K562 (cell line): ENCODE data around the gene MADD. TPM values are rescaled to one million over a fixed set of nuclear protein-coding genes. Genes with fewer than 3 reads are reported as not detected.

Experiments used
- BCL6 ChIP-seq: fragments of 250-450 bp; sonication (Bioruptor Pico); IDR thresholded peaks from 2 replicates; pipeline ENCODE4 v1.4.0; 2020
- CC2D1A ChIP-seq: fragments of 450-650 bp; IDR thresholded peaks from 2 replicates; pipeline ENCODE4 v1.6.1; 2017; ENCODE audit warnings: mild to moderate bottlenecking
- E2F5 ChIP-seq: sonication (generic); formaldehyde crosslinking; IDR thresholded peaks from 2 replicates; pipeline ENCODE4 v1.8.0; 2022; ENCODE audit warnings: mild to moderate bottlenecking, missing genetic modification reagents
- ESRRA ChIP-seq: fragments of 450-650 bp; IDR thresholded peaks from 2 replicates; pipeline ENCODE4 v1.6.1; 2014; ENCODE audit warnings: low read depth, mild to moderate bottlenecking, moderate library complexity, borderline replicate concordance
- FOXA1 ChIP-seq: fragments of 450-650 bp; IDR thresholded peaks from 2 replicates; pipeline ENCODE4 v1.6.1; 2016; ENCODE audit warnings: mild to moderate bottlenecking, borderline replicate concordance
- GATAD2B ChIP-seq: fragments of 450-650 bp; IDR thresholded peaks from 2 replicates; pipeline ENCODE4 v1.6.1; 2017; ENCODE audit warnings: mild to moderate bottlenecking, borderline replicate concordance
- ILK ChIP-seq: fragments of 450-650 bp; IDR thresholded peaks from 2 replicates; pipeline ENCODE4 v1.6.1; 2016; ENCODE audit warnings: missing genetic modification characterization, low read depth, mild to moderate bottlenecking, missing compliant biosample characterization, moderate library complexity, borderline replicate concordance
- JUND ChIP-seq, 2 experiments: IDR thresholded peaks; 2 replicates in 1 of 2; 3 replicates in 1 of 2; pipeline ENCODE4 v1.6.1; 2011; ENCODE audit warnings: borderline replicate concordance in 2 of 2, low read depth in 2 of 2, low read length in 2 of 2, improper control_type of control experiment in 1 of 2, missing biosample characterization in 1 of 2, missing genetic modification characterization in 1 of 2, missing genetic modification reagents in 1 of 2
- L3MBTL2 ChIP-seq: fragments of 450-650 bp; IDR thresholded peaks from 2 replicates; pipeline ENCODE4 v1.6.1; 2016; ENCODE audit warnings: mild to moderate bottlenecking, moderate library complexity
- MAFG ChIP-seq: fragments of 450-650 bp; conservative IDR thresholded peaks from 2 replicates; pipeline ENCODE4 v1.6.1; 2016; ENCODE audit warnings: missing genetic modification characterization, missing compliant biosample characterization
- MECOM ChIP-seq: fragments of 250-450 bp; sonication (Bioruptor Pico); IDR thresholded peaks from 2 replicates; pipeline ENCODE4 v1.8.0; 2022; ENCODE audit warnings: inconsistent platforms
- MEF2A ChIP-seq: IDR thresholded peaks from 2 replicates; pipeline ENCODE4 v1.6.1; 2011; ENCODE audit warnings: low read depth, mild to moderate bottlenecking, low read length, moderate library complexity; ENCODE audit not compliant: control insufficient read depth
- MTA2 ChIP-seq: fragments of 450-650 bp; IDR thresholded peaks from 2 replicates; pipeline ENCODE4 v1.6.1; 2016; ENCODE audit warnings: low read depth
- MYBL2 ChIP-seq, 2 experiments: fragments of 450-650 bp in 1 of 2; sonication (generic) in 1 of 2; formaldehyde crosslinking in 1 of 2; IDR thresholded peaks; 2 replicates each; pipeline versions ENCODE4 v1.6.1 to v1.8.1; 2017 to 2022; ENCODE audit warnings: borderline replicate concordance in 1 of 2, inconsistent platforms in 1 of 2, low read depth in 1 of 2, mild to moderate bottlenecking in 1 of 2, missing genetic modification reagents in 1 of 2, moderate library complexity in 1 of 2
- NCOR1 ChIP-seq: fragments of 450-650 bp; IDR thresholded peaks from 2 replicates; pipeline ENCODE4 v1.6.1; 2016; ENCODE audit warnings: mild to moderate bottlenecking, moderate library complexity
- NFIX ChIP-seq: fragments of 250-450 bp; sonication (Bioruptor Pico); IDR thresholded peaks from 2 replicates; pipeline ENCODE4 v1.4.0; 2020; ENCODE audit warnings: low read depth, mild to moderate bottlenecking, moderate library complexity
- NR2C1 ChIP-seq, 2 experiments: fragments of 450-650 bp; IDR thresholded peaks; 2 replicates each; pipeline ENCODE4 v1.6.1; 2017; ENCODE audit warnings: mild to moderate bottlenecking in 2 of 2, antibody characterized with exemption in 1 of 2, inconsistent platforms in 1 of 2, missing compliant biosample characterization in 1 of 2, missing genetic modification characterization in 1 of 2
- PCBP2 ChIP-seq: fragments of 200-400 bp; formaldehyde crosslinking; IDR thresholded peaks from 2 replicates; pipeline ENCODE4 v1.6.1; 2018; ENCODE audit warnings: low read length, low read depth, mild to moderate bottlenecking, moderate library complexity; ENCODE audit not compliant: poor library complexity, severe bottlenecking
- POLR2H ChIP-seq: IDR thresholded peaks from 2 replicates; pipeline ENCODE4 v1.6.1; 2016; ENCODE audit warnings: missing genetic modification characterization, low read depth, mild to moderate bottlenecking, control low read depth, missing compliant biosample characterization, moderate library complexity
- PYGO2 ChIP-seq: fragments of 450-650 bp; IDR thresholded peaks from 2 replicates; pipeline ENCODE4 v1.6.1; 2016; ENCODE audit warnings: mild to moderate bottlenecking, missing genetic modification characterization, moderate library complexity, missing compliant biosample characterization
- SMAD3 ChIP-seq: fragments of 450-650 bp; formaldehyde crosslinking; conservative IDR thresholded peaks from 2 replicates; pipeline ENCODE4 v1.4.0; 2020; ENCODE audit warnings: mild to moderate bottlenecking
- TAL1 ChIP-seq: fragments of 450-650 bp; IDR thresholded peaks from 2 replicates; pipeline ENCODE4 v1.6.1; 2016; ENCODE audit warnings: mild to moderate bottlenecking
- TBP ChIP-seq: optimal IDR thresholded peaks from 2 replicates; pipeline ENCODE3; 2011; ENCODE audit warnings: low read depth, low read length, improper control_type of control experiment
- ZHX1 ChIP-seq: fragments of 150-350 bp; conservative IDR thresholded peaks from 2 replicates; pipeline ENCODE4 v1.6.1; 2014; ENCODE audit warnings: low read length
- ZNF384 ChIP-seq: IDR thresholded peaks from 2 replicates; pipeline ENCODE4 v1.6.1; 2012; ENCODE audit warnings: low read depth, low read length, improper control_type of control experiment
- polyA plus RNA-seq, 8 experiments: library from polyadenylated mRNA; depleted of rRNA in 4 of 8; stranded (reverse) in 5 of 8; unstranded in 3 of 8; fragments of >200 nt; fragmentation: Nextera tagmentation in 2 of 8; fragmentation: Illumina TruSeq in 1 of 8; extraction: Ambion mirVana in 2 of 8; extraction: Trizol in 1 of 8; gene quantifications; 2 replicates each; pipeline versions ENCODE4 v1.2.1 to v1.2.3, GENCODE V29; 2011 to 2014; ENCODE audit warnings: inconsistent platforms in 1 of 8, missing spikeins in 1 of 8
- total RNA-seq, 7 experiments: library from RNA; depleted of rRNA in 6 of 7; stranded (reverse); fragments of >200 nt in 6 of 7; fragmentation: Illumina TruSeq in 2 of 7; extraction: Trizol in 2 of 7; gene quantifications; 2 replicates each; pipeline versions ENCODE4 v1.2.1 to v1.2.3, GENCODE V29; 2011 to 2021; ENCODE audit warnings: low replicate concordance in 1 of 7
- TF ChIP-seq, protein P1 (sequence below), 2 experiments: fragments of 450-650 bp; IDR thresholded peaks; 2 replicates each; pipeline ENCODE4 v1.6.1; 2016

The MADD gene
- total and polyA plus RNA-seq, 9 of the 15 experiments (the other 6 are each of a cell fraction or from before 2014, with no cell fraction given), result 0.68 to 57.6 (median 33.6) TPM

DNA sequence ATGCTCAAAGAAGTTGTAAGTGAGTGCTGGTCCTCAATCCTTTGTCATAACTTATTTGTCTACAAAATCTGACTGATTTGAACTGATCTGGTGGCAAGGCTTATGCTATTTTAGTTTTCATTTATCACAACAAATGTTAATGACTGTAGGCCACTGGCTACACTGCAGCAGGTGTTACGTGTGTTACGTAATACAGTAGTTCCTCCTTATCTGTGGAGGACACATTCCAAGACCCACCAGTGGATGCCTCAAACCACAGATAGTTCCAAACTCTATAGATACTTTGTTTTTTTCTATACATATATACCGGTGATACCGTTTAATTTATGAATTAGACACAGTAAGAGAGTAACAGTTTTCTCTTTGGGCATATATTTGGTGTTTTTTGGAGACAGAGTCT lies 7.0 kb downstream of the MADD start (continued):
- TF ChIP-seq ZHX1 (no peak), BCL6 (no peak), POLR2H (tag) (no peak), NFIX (CRISPR knock-in tag) (no peak), JUND (IDR thresholded peaks at IDR 0.05; ENCODE audit: borderline replicate concordance, low read depth, low read length) (peak; percentile 41; the same call in 1 of the 2 replicates), JUND (tag; IDR thresholded peaks at IDR 0.05; ENCODE audit: borderline replicate concordance, low read depth, low read length) (peak; percentile 21; the same call in 1 of the 3 replicates), MEF2A (no peak), L3MBTL2 (no peak), NCOR1 (peak; percentile 26; the same call in 1 of the 2 replicates), SMAD3 (CRISPR knock-in tag) (no peak), FOXA1 (no peak), E2F5 (CRISPR knock-in tag) (no peak), MYBL2 (IDR thresholded peaks at IDR 0.05; ENCODE audit: low read depth) (no peak), MYBL2 (CRISPR knock-in tag; IDR thresholded peaks at IDR 0.05; ENCODE audit: borderline replicate concordance) (no peak), GATAD2B (no peak), PCBP2 (no peak), ILK (tag) (no peak), ESRRA (peak; percentile 55; the same call in 1 of the 2 replicates), PYGO2 (tag) (no peak), TAL1 (peak; percentile 75), ZNF384 (no peak), TBP (no peak), MTA2 (peak; percentile 45; the same call in 1 of the 2 replicates), MECOM (no peak), MAFG (no peak), NR2C1 (IDR thresholded peaks at IDR 0.05) (no peak), NR2C1 (tag; IDR thresholded peaks at IDR 0.05) (no peak), CC2D1A (no peak)
- TF ChIP-seq, protein P1, sequence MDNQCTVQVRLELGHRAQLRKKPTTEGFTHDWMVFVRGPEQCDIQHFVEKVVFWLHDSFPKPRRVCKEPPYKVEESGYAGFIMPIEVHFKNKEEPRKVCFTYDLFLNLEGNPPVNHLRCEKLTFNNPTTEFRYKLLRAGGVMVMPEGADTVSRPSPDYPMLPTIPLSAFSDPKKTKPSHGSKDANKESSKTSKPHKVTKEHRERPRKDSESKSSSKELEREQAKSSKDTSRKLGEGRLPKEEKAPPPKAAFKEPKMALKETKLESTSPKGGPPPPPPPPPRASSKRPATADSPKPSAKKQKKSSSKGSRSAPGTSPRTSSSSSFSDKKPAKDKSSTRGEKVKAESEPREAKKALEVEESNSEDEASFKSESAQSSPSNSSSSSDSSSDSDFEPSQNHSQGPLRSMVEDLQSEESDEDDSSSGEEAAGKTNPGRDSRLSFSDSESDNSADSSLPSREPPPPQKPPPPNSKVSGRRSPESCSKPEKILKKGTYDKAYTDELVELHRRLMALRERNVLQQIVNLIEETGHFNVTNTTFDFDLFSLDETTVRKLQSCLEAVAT (IDR thresholded peaks at IDR 0.05), result no peak
